ENCODE measurements around the gene NPLOC4.

NPLOC4 gene

GRCh38 chr17:81558115-81558468, 78.8 kb downstream of the NPLOC4 start:
- no peak overlapping the region for H3K4me3 ChIP-seq (ENCODE audit: control insufficient read depth, low read depth, low read length)
- no peak for TF ChIP-seq CTCF (IDR thresholded peaks at IDR 0.05; ENCODE audit: control insufficient read depth, insufficient read depth, low read depth, low read length, missing control alignments)
- DNase-seq (ENCODE audit: low read depth): no peak

- no peak for TF ChIP-seq CTCF (IDR thresholded peaks at IDR 0.05; ENCODE audit: control insufficient read depth, insufficient read depth, low read depth, low read length, missing control alignments)
- H3K4me3 ChIP-seq (ENCODE audit: control insufficient read depth, low read depth, low read length): no peak overlapping the region
- DNase-seq (ENCODE audit: low read depth): no peak
Measured at GRCh38 chr17:81557276-81558114, 79.4 kb downstream of the NPLOC4 start.

DNA sequence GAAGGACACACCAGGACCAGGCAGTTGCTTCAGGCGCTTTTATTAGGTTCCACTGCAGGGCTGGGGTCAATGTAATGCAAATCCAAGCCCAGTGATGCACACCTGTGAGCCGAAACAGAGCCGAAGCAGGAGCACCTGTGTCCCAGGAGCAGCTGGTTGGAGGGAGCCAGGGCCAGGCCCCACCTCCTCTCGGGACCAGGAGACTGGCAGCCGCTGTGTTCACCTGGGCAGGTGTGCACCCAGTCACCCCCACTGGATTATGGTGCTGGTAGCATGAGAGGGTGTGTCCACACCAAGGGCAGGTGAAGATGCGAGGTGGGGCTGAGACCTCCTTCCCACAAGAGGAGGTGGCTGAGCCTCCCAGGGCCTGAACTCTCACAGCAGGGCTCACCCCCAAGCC, 80.0 kb downstream of the NPLOC4 start:
- no peak overlapping the region for H3K4me3 ChIP-seq (ENCODE audit: control insufficient read depth, low read depth, low read length)
- no peak for DNase-seq (ENCODE audit: low read depth)
- no peak for TF ChIP-seq CTCF (IDR thresholded peaks at IDR 0.05; ENCODE audit: control insufficient read depth, insufficient read depth, low read depth, low read length, missing control alignments)

DNA sequence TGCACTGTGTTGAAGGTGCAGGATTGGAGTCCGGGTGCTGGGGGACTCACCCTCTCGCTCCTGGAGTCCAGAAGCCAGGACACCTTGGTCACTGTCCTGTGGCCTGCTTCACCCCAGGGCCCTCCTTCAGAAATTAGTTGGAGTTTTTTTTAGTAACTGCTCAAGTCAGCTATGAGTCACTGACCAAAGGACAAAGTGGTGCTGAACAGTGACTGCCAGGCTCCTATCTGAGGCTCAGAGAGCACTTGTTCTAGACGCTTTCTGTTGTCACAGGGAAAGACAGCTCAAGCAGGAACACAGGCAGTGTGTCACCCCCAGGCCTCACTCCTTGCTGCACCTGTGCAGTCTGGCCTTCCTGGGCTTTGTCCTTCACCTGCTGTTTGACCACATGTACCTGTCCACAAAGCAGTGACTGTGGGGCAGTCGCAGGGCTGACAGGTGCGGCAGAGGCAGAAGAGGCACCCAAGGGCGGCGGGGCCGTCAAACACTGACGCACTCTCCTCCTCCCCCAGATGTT, 80.7 kb downstream of the NPLOC4 start:
- DNase-seq (ENCODE audit: low read depth): no peak
- TF ChIP-seq CTCF (IDR thresholded peaks at IDR 0.05; ENCODE audit: control insufficient read depth, insufficient read depth, low read depth, low read length, missing control alignments): no peak
- H3K4me3 ChIP-seq (ENCODE audit: control insufficient read depth, low read depth, low read length): no peak overlapping the region

- H3K4me3 ChIP-seq (ENCODE audit: control insufficient read depth, low read depth, low read length): peak overlapping the region; percentile 78
- no peak for TF ChIP-seq CTCF (IDR thresholded peaks at IDR 0.05; ENCODE audit: control insufficient read depth, insufficient read depth, low read depth, low read length, missing control alignments)
- peak; percentile 84 for DNase-seq (ENCODE audit: low read depth)
Measured at GRCh38 chr17:81553616-81554181, 83.2 kb downstream of the NPLOC4 start.

DNA sequence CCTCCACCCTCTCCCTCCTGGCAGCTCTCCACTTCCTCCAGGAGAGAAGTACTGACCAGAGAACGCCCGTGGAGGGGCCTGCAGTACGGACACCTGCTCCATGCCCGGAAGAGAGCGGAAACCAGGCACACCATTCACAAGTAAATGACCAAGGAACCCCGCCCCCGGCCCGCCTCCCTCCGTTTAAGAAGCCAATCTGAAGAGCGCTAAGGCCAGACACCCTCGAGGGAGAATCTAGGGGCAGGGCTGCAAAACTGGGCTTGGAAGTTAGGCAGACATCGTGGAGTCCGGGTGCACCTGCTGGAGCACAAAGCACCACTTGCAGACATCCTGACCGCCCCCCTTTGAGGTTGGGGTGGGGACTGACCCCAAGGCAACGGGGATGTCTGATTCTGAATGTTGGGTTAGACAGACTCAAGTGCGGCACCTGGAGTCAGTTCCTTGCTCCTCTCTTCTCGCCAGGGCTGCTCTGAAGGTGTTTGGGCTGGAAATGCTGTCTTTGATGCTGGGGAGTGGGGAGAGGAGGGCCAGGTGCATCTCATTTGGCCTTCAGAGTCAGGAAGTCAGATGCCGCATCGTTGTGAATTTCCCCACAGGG, 83.8 kb downstream of the NPLOC4 start:
- TF ChIP-seq CTCF (IDR thresholded peaks at IDR 0.05; ENCODE audit: control insufficient read depth, insufficient read depth, low read depth, low read length, missing control alignments): no peak
- DNase-seq (ENCODE audit: low read depth): no peak

More for the DNA sequence above, 83.8 kb downstream of the NPLOC4 start:
- H3K4me3 ChIP-seq (ENCODE audit: control insufficient read depth, low read depth, low read length): peak overlapping the region; percentile 78
